ENCODE measurements around the gene IMP4. TPM values are rescaled to one million over a fixed set of nuclear protein-coding genes. Genes with fewer than 3 reads are reported as not detected.

IMP4 gene
- total RNA-seq, 4 donors from 2014 or later: 72.6 to 207 (median 93.3) TPM

GRCh38 chr2:130372833-130373807 lies 30.4 kb downstream of the IMP4 start:
- Histone ChIP-seq H3K27ac (peak overlapping the region; percentile 69 to 90 (median 88)), H3K9me3 (no peaks in the 10 kb centered on the region), H3K27me3 (no peaks in the 10 kb centered on the region), H3K4me3 (peak overlapping the region; percentile 72 to 85 (median 74)), H3K36me3 (peaks cover 0 to 37% (median 0%) of the 10 kb centered on the region in 3 donors), H3K4me1 (peaks cover 0 to 53% (median 9%) of the 10 kb centered on the region in 4 donors)
- no peak for DNase-seq (ENCODE audit: low spot score in 2 of 2)
- WGBS, 2 donors: 48 to 73% methylated on average over 16 to 24 of the region's 24 CpGs
- peak in 2 of 5 experiments; percentile 8 to 18 for TF ChIP-seq CTCF (IDR thresholded peaks at IDR 0.05)
- no peak for TF ChIP-seq EP300 (IDR thresholded peaks at IDR 0.05)
- TF ChIP-seq POLR2A (IDR thresholded peaks at IDR 0.05): no peak

GRCh38 chr2:130373808-130374365 lies 31.2 kb downstream of the IMP4 start:
- Histone ChIP-seq H3K9me3 (no peaks in the 10 kb centered on the region), H3K4me3 (peak overlapping the region in 2 of 4 donors; percentile 72 to 85), H3K36me3 (peaks cover 0 to 37% (median 0%) of the 10 kb centered on the region in 3 donors), H3K4me1 (peaks cover 0 to 52% (median 9%) of the 10 kb centered on the region in 4 donors), H3K27ac (no peak overlapping the region), H3K27me3 (no peaks in the 10 kb centered on the region)
- DNase-seq (ENCODE audit: low spot score in 2 of 2): no peak
- no peak for TF ChIP-seq POLR2A (IDR thresholded peaks at IDR 0.05)
- TF ChIP-seq CTCF (IDR thresholded peaks at IDR 0.05): no peak
- TF ChIP-seq EP300 (IDR thresholded peaks at IDR 0.05): no peak
- 87 to 93% methylated on average over 3 of the region's 3 CpGs for WGBS, 2 donors

- no peak for TF ChIP-seq CTCF (IDR thresholded peaks at IDR 0.05)
- TF ChIP-seq POLR2A (IDR thresholded peaks at IDR 0.05): no peak
- no peak for TF ChIP-seq EP300 (IDR thresholded peaks at IDR 0.05)
- peaks cover 0 to 38% (median 0%) of the 10 kb centered on the region in 3 donors for H3K36me3 ChIP-seq
- H3K27ac ChIP-seq: no peak overlapping the region
- no peaks in the 10 kb centered on the region for H3K9me3 ChIP-seq
- peaks cover 0 to 43% (median 9%) of the 10 kb centered on the region in 4 donors for H3K4me1 ChIP-seq
- no peaks in the 10 kb centered on the region for H3K27me3 ChIP-seq
- no peak overlapping the region for H3K4me3 ChIP-seq
- DNase-seq (ENCODE audit: low spot score in 2 of 2): no peak
- 69 to 78% methylated on average over 9 of the region's 9 CpGs for WGBS, 2 donors
Observed at GRCh38 chr2:130374587-130375290, 32.0 kb downstream of the IMP4 start.

GRCh38 chr2:130375291-130376266 lies 32.9 kb downstream of the IMP4 start:
- Histone ChIP-seq H3K4me1 (peaks cover 0 to 41% (median 9%) of the 10 kb centered on the region in 4 donors), H3K4me3 (no peak overlapping the region), H3K9me3 (no peaks in the 10 kb centered on the region), H3K36me3 (peaks cover 0 to 38% (median 0%) of the 10 kb centered on the region in 3 donors), H3K27ac (no peak overlapping the region), H3K27me3 (no peaks in the 10 kb centered on the region)
- 95 to 96% methylated on average over 19 of the region's 19 CpGs for WGBS, 2 donors
- no peak for DNase-seq (ENCODE audit: low spot score in 2 of 2)
- TF ChIP-seq CTCF (IDR thresholded peaks at IDR 0.05) (no peak), POLR2A (IDR thresholded peaks at IDR 0.05) (no peak), EP300 (IDR thresholded peaks at IDR 0.05) (no peak)

All from tibial nerve (tissue), 4 donors.